IMR-90 (cell line): ENCODE data around the gene SRC. TPM values are rescaled to one million over a fixed set of nuclear protein-coding genes. Genes with fewer than 3 reads are reported as not detected.

ENCODE experiments used
- ATAC-seq: fragments of 200-7000 bp; cut with Tn5 transposase; 2 replicates; pipeline ENCODE4 v1.9.1; 2020; ENCODE audit warnings: low read depth, mild to moderate bottlenecking, moderate library complexity
- BruUV-seq: library from RNA; stranded (reverse); fragments of 400-500 nt; replicated peaks from 2 replicates; lab custom pipeline; 2021; lab: Mats Ljungman, UMichigan
- CTCF ChIA-PET: fragments of 300-600 bp; formaldehyde crosslinking; extraction: SDS; loops from one replicate; lab custom pipeline; 2021; ENCODE audit warnings: antibody characterized with exemption; lab: Yijun Ruan, JAX
- POLR2A ChIA-PET: fragments of 300-600 bp; sonication (Branson Sonifier 250); formaldehyde crosslinking; loops from one replicate; lab custom pipeline; 2022; ENCODE audit warnings: antibody characterized with exemption; ENCODE audit not compliant: unreplicated experiment; lab: Charles Lee
- DNase-seq: peaks from one replicate; pipeline ENCODE4 v3.0.0; 2013
- H2AFZ ChIP-seq: replicated peaks from 2 replicates; pipeline ENCODE3; 2013; ENCODE audit warnings: low read length, mild to moderate bottlenecking; ENCODE audit not compliant: poor library complexity
- H2AK5ac ChIP-seq: 2 replicates; pipeline ENCODE4 v1.6.1; 2013; ENCODE audit warnings: low read depth, low read length, inconsistent platforms
- H2AK9ac ChIP-seq: replicated peaks from 2 replicates; pipeline ENCODE3; 2013; ENCODE audit warnings: mild to moderate bottlenecking, low read depth, low read length, moderate library complexity; ENCODE audit not compliant: poor library complexity
- H2BK120ac ChIP-seq: 2 replicates; pipeline ENCODE4 v1.6.1; 2013; ENCODE audit warnings: low read depth, low read length, inconsistent platforms
- H2BK15ac ChIP-seq: 3 replicates; pipeline ENCODE4 v1.6.1; 2013; ENCODE audit warnings: low read depth, low read length, inconsistent platforms
- H2BK20ac ChIP-seq: 2 replicates; pipeline ENCODE4 v1.6.1; 2013; ENCODE audit warnings: low read depth, mild to moderate bottlenecking, inconsistent platforms, low read length, moderate library complexity
- H2BK5ac ChIP-seq: 2 replicates; pipeline ENCODE4 v1.6.1; 2013; ENCODE audit warnings: mild to moderate bottlenecking, low read depth, low read length, inconsistent platforms; ENCODE audit not compliant: poor library complexity, severe bottlenecking
- H3K14ac ChIP-seq: replicated peaks from 2 replicates; pipeline ENCODE4 v1.6.1; 2013; ENCODE audit warnings: low read depth, low read length, inconsistent platforms
- H3K18ac ChIP-seq: 2 replicates; pipeline ENCODE4 v1.6.1; 2013; ENCODE audit warnings: low read depth, low read length, control low read depth
- H3K23ac ChIP-seq: 2 replicates; pipeline ENCODE4 v1.6.1; 2013; ENCODE audit warnings: low read depth, low read length, inconsistent platforms
- H3K27ac ChIP-seq: 2 replicates; pipeline ENCODE4 v1.5.1; 2013; ENCODE audit warnings: mild to moderate bottlenecking, control low read depth, low read length; ENCODE audit not compliant: insufficient read depth
- H3K27me3 ChIP-seq: 2 replicates; pipeline ENCODE4 v1.6.1; 2013; ENCODE audit warnings: low read length; ENCODE audit not compliant: control insufficient read depth, insufficient read depth
- H3K36me3 ChIP-seq: 2 replicates; pipeline ENCODE4 v1.6.1; 2013; ENCODE audit warnings: low read length, mixed read lengths; ENCODE audit not compliant: control insufficient read depth, insufficient read depth
- H3K4ac ChIP-seq: 2 replicates; pipeline ENCODE4 v1.6.1; 2013; ENCODE audit warnings: low read depth, low read length, inconsistent platforms
- H3K4me1 ChIP-seq: 2 replicates; pipeline ENCODE4 v1.6.1; 2013; ENCODE audit warnings: low read length, mixed read lengths; ENCODE audit not compliant: control insufficient read depth, insufficient read depth
- H3K4me2 ChIP-seq: 2 replicates; pipeline ENCODE4 v1.6.1; 2013; ENCODE audit warnings: low read depth, mild to moderate bottlenecking, control low read depth, low read length, moderate library complexity
- H3K4me3 ChIP-seq: 2 replicates; pipeline ENCODE4 v1.5.1; 2013; ENCODE audit warnings: low read depth, mild to moderate bottlenecking, control low read depth, low read length, moderate library complexity; ENCODE audit not compliant: insufficient read depth
- H3K56ac ChIP-seq: 2 replicates; pipeline ENCODE4 v1.6.1; 2013; ENCODE audit warnings: low read length, inconsistent platforms; ENCODE audit not compliant: insufficient read depth; ENCODE audit errors: extremely low read depth
- H3K79me1 ChIP-seq, 2 experiments: 2 replicates each; pipeline ENCODE4 v1.6.1; 2013; ENCODE audit warnings: low read length in 2 of 2, inconsistent platforms in 1 of 2, low read depth in 1 of 2
- H3K9ac ChIP-seq: 2 replicates; pipeline ENCODE4 v1.6.1; 2013; ENCODE audit warnings: low read depth, low read length, control low read depth
- H3K9me1 ChIP-seq: 2 replicates; pipeline ENCODE4 v1.6.1; 2013; ENCODE audit warnings: low read length, inconsistent platforms; ENCODE audit not compliant: insufficient read depth
- H3K9me3 ChIP-seq: 2 replicates; pipeline ENCODE4 v1.6.1; 2013; ENCODE audit warnings: low read length; ENCODE audit not compliant: control insufficient read depth, insufficient read depth
- H4K20me1 ChIP-seq: 2 replicates; pipeline ENCODE4 v1.6.1; 2013; ENCODE audit warnings: low read length, inconsistent platforms; ENCODE audit not compliant: insufficient read depth
- H4K5ac ChIP-seq: 2 replicates; pipeline ENCODE4 v1.6.1; 2013; ENCODE audit warnings: mild to moderate bottlenecking, low read depth, low read length, control low read depth
- H4K8ac ChIP-seq, 2 experiments: 2 replicates each; pipeline ENCODE4 v1.6.1; 2013; ENCODE audit warnings: low read depth in 2 of 2, low read length in 2 of 2, control low read depth in 1 of 2, inconsistent platforms in 1 of 2
- H4K91ac ChIP-seq: 2 replicates; pipeline ENCODE4 v1.6.1; 2013; ENCODE audit warnings: low read depth, low read length, inconsistent platforms; ENCODE audit not compliant: insufficient read depth
- NFE2L2 ChIP-seq: fragments of 150-350 bp; IDR thresholded peaks from 2 replicates; pipeline ENCODE4 v1.6.1; 2016; ENCODE audit warnings: low read depth, mild to moderate bottlenecking, low read length
- WGBS, 2 experiments: methylation state at CpG; one replicate each; pipeline versions ENCODE4 v1.1.5 to v1.1.7; 2013; ENCODE audit warnings: missing lambda C conversion rate in 2 of 2; ENCODE audit not compliant: insufficient read length in 1 of 2; ENCODE audit errors: extremely low coverage in 2 of 2; 5-methylcytosine and 5-hydroxymethylcytosine counted together
- dilution Hi-C: fragments of 300-500 bp; cut with HindIII; formaldehyde crosslinking; loops from one replicate; pipeline ENCODE4 v1.14.3; 2018; ENCODE audit warnings: low sequenced_read_pairs; ENCODE audit not compliant: unreplicated experiment
- in situ Hi-C: fragments of 300-500 bp; cut with MboI; formaldehyde crosslinking; loops from 3 replicates; pipeline ENCODE4 v1.14.3; 2019; ENCODE audit warnings: low sequenced_read_pairs, inconsistent platforms, mixed read lengths
- intact Hi-C: fragments of 100-400 bp; cut with micrococcal nuclease; formaldehyde crosslinking; loops from 2 replicates; pipeline ENCODE4 v1.10.0; 2022
- polyA plus RNA-seq, 3 experiments: library from polyadenylated mRNA; depleted of rRNA; stranded (reverse); fragments of >200 nt; gene quantifications; 2 replicates each; pipeline ENCODE4 v1.2.3, GENCODE V29; 2012; ENCODE audit warnings: low replicate concordance in 1 of 3
- total RNA-seq: library from RNA; depleted of rRNA; stranded (reverse); fragments of >200 nt; gene quantifications from 2 replicates; pipeline ENCODE4 v1.2.3, GENCODE V29; 2012

SRC gene
- total and polyA plus RNA-seq, 2 of the 4 experiments (the other 2 are of a cell fraction), result 7.0 to 24.2 TPM

- Histone ChIP-seq H3K4me3 (no peak overlapping the region), H3K9me1 (no peaks in the 10 kb centered on the region), H2AK5ac (no peak overlapping the region), H3K14ac (no peak overlapping the region), H3K56ac (no peak overlapping the region), H3K36me3 (peaks cover 33% of the 10 kb centered on the region), H3K4me1 (no peaks in the 10 kb centered on the region), H4K20me1 (peaks cover 6% of the 10 kb centered on the region), H3K18ac (no peak overlapping the region), H2AFZ (no peak overlapping the region), H4K5ac (no peak overlapping the region), H2AK9ac (peak overlapping the region; percentile 52), H3K9me3 (no peaks in the 10 kb centered on the region), H4K91ac (no peak overlapping the region), H3K4me2 (no peak overlapping the region), H3K27ac (no peak overlapping the region), H4K8ac (no peak overlapping the region), H3K23ac (no peak overlapping the region), H2BK20ac (no peak overlapping the region), H2BK120ac (no peak overlapping the region), H3K79me1 (no peaks in the 10 kb centered on the region; a peak in 1 of 4 replicates), H3K27me3 (no peaks in the 10 kb centered on the region), H3K4ac (no peak overlapping the region), H2BK5ac (no peak overlapping the region), H2BK15ac (no peak overlapping the region), H3K9ac (no peak overlapping the region)
- 62% methylated on average over 3 of the region's 22 CpGs; no CpG with 5 or more reads in 1 of the 2 experiments for WGBS, 2 experiments
- BruUV-seq, result no TSS peak
- intact Hi-C loops (no loop called here), dilution Hi-C loops (no loop called here), in situ Hi-C loops (no loop called here)
- POLR2A ChIA-PET, result no interaction called here
- no peak for DNase-seq
- CTCF ChIA-PET, result no interaction called here
- ATAC-seq, result no peak
- TF ChIP-seq NFE2L2, result no peak
These were observed 50.0 kb downstream of the SRC start for GRCh38 chr20:37395921-37396415.
